HG02885 (cell line): ENCODE results near the gene SNCAIP.
A peak's percentile ranks its signal among the peaks of the same experiment; 100 is the strongest.

Experiments
- ATAC-seq: cut with Tn5 transposase; IDR thresholded peaks from one replicate; pipeline ENCODE4 v1.9.1; 2021; ENCODE audit warnings: mild to moderate bottlenecking; ENCODE audit not compliant: unreplicated experiment, poor library complexity

Gene SNCAIP

DNA sequence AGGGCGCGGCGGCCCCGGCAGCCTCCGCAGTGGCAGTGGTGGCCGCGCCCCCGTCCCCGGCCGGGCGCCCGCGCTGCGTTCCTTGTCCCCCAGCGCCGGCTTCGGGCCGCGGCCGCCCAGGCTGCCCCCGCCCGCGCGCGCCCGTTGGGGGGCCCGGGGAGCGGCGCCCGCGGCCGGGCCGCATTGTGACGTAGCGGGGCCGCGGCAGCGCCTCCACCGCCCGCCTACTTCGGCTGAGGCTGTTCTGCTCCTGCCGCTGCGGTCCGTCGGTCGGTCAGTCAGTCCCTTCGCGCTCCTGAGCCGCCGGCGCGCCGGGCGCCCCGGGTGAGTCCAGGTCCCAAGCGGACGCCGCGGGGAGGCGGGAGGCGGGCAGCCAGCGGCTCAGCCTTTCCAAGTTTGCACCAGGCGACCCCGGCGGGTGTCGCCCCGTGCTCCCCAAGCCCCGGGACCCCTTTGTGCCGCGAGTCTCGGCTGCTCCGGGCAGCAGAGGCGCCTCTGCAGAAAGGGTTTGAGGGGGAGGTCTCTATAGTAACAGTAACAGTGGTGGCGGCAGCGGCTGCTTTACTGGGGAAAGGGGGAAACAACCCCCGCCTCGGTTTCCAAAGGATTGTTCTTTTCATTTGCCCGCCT, at the start of gene SNCAIP:
Gene SNCAIP, plus strand, starts transcription at position 277 of the 630 bp plus-strand sequence. CDS start 78,898 bp downstream, outside the sequence.
- peak; percentile 72 for ATAC-seq

DNA sequence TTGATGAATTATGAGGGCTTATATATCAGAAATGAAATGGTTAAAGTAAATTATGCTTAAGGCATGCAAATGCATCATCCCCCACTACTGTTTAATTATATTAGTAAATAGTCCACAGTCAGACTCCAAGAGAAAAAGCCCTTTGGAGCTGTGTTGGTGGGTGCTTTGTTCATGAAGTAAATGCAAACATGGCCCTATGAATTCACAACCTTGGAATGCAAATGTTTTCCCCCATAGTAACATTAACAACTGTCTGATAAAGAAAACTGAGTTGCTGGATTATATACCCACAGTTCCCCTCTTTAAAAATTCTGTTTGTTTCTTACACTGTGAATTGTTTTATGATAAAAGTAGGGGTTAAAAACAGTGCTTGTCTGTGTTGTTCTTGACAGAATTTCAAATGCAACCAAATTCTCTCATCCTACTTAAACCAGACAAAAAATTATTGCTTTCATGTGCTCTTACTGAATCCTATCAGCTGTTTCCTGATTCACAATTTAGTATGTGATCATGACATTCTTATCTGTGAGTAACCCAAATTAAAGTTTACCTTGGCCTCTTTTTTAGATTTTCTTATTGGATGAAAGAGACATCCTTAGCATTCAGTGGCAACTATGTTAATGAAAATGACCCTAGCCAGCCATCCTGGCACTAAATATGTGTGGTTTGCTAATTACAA, 48.5 kb upstream of the SNCAIP start:
- ATAC-seq: no peak

- ATAC-seq: no peak
Observed at GRCh38 chr5:122264610-122265009, 47.4 kb upstream of the SNCAIP start.

- no peak for ATAC-seq
Observed at GRCh38 chr5:122267185-122267584, 44.9 kb upstream of the SNCAIP start.

GRCh38 chr5:122273696-122274095, 38.3 kb upstream of the SNCAIP start:
- ATAC-seq: no peak

GRCh38 chr5:122283592-122283991, 28.4 kb upstream of the SNCAIP start:
- no peak for ATAC-seq

DNA sequence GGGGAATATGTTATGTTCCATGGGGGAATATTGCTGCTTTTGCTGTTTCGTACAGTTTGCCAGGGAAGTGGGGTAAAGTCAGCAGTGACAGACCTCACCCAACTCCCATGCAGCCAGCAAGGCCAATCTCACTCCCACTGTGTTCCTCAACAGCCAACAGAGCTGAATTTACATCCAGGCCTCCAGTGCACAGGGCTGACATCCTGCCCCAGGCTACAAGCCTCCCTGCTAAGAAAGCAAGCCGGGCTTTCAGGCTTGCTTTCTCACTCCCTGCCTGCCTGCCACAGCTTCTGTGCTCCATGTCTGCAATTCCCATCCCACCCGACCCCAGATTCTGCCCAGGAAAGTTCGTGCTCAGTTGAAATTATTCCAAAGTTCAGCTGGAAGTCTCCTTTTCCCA, 25.5 kb upstream of the SNCAIP start:
- ATAC-seq: no peak

DNA sequence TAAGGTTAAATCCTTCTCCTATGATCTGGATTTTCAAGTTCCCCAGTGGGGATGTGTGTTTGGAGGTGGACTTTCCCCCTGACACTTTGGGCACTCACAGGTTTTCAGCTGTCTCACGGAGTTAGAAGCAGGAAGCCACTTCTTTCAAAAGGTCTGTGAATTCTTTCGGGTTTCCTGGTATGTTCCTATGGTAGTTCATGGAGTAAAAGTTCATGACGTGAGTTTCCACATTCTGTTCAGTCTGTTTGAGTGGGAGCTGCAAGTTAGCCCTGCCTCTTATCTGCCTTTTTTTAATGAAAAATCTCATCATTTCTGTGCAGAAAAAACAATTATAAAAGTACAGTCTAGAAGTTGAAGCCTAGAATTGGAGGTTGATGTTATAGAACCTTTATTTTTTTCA, 24.9 kb upstream of the SNCAIP start:
- ATAC-seq: no peak

- ATAC-seq: no peak
Observed at GRCh38 chr5:122291000-122291901, 20.8 kb upstream of the SNCAIP start.

DNA sequence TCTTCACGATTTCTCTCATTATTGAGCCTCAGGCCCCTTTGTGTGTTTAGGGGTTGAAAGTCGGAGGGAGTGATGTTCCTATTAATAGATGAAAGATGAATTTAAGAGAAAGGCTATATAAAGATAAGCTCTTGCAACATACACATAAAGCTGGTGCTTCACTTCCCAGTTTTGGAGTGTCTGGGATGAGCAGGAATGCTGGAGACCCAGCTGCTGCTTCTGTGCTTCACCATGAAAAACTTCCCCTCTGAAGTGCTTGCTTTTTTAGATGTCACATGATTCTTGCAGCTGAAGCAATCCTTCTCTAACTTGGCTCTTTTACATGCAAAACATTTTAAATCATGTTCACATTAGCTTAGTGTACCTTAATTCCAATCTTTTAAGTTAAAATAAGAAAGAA, 19.7 kb upstream of the SNCAIP start:
- no peak for ATAC-seq

- ATAC-seq: no peak
Observed at GRCh38 chr5:122295138-122295537, 16.9 kb upstream of the SNCAIP start.

GRCh38 chr5:122296871-122297270, 15.2 kb upstream of the SNCAIP start:
- ATAC-seq: no peak

- peak; percentile 91 for ATAC-seq
Observed at GRCh38 chr5:122297587-122298298, 14.3 kb upstream of the SNCAIP start.

DNA sequence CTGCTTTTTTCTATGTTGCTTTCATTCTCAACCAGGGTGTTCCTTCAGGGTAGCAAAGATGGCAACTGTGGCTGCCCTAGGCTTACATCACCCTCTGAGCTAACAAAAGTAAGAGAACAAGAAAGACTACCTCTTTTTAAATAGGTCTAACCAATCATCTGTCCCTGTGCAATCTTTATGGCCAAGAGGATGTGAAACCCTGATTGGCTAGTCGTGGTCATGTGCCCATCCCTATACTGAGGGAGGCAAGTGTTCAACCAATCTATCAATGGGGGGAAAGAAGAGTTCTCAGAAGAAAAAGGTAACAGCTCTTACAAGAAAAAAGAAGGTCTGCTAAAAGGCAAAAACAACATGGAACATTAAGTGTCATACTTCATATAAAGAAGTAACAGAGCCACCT, 11.7 kb upstream of the SNCAIP start:
- ATAC-seq: no peak

DNA sequence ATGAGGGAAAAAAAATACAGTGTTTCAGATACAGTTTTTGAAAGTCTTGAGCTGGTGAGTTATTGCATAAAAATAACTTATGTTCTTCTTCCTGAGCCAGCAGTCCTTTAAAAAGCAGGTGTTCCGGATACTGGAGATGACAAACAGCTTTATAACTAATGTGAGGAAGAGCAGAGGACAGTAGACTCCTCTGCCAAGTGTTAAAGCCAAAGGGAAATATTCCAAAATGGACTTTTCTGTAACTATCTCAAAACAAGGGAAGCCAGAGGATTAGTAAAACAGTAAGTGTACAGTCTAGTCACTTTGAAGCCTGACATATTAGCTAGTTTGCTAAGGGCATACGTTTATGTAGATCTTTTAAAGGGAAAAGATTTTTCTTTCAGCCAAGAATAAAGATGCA, 11.0 kb upstream of the SNCAIP start:
- ATAC-seq: no peak

DNA sequence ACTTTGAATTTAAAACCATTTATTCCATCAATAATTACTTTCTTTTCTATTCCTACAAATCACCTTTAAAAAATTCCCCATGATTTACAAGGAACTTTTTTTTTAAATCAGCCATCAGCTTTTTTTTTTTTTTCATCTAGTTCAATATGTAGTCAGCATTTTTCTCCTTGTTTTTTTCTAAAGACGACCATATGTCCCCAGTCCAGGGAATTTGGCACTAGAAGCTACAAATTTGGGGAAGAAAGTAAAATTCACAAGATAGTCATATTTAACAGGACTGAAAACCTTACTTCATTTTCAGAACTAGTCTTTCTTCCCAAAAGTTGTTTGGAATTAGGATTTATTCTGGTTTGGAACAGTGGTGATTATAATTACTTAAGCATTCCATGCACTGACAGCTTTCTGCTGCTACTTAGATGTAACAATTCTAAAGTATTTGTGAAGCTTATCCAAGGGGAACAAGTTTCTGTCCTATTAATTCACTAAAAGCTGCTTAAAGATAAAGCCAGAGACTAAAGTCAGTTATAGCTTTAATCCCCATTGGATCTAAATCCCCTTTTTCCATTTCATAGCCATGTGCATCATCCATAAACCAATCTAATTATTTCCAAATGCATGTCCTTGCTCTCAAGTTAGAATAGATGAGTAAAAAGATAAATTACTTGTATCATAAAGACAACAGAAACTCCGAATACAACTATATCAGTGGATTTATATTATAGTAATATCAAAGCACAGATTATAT, 7.4 kb upstream of the SNCAIP start:
- ATAC-seq: no peak

DNA sequence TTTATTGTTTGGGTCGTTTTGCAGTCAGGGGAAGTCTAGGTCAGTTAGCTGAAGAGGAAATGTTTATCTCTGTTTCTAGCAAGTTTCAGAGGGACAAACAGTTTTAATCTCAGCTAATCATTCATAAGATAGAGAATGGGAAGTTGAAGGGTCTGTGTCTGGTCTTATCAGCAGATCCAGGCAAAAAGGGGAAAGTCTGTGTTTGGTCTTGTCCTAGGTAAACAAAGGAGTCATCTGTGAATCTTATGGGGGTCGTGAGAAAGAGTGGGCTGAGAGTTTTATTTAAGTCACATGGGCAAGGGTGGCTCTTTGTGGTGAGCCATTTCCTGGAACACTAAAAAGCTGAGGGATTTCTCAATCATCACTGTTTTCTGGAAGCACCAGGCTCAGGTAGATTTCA, 5.6 kb upstream of the SNCAIP start:
- ATAC-seq: no peak

GRCh38 chr5:122310889-122311288, 1.1 kb upstream of the SNCAIP start:
- ATAC-seq: no peak

DNA sequence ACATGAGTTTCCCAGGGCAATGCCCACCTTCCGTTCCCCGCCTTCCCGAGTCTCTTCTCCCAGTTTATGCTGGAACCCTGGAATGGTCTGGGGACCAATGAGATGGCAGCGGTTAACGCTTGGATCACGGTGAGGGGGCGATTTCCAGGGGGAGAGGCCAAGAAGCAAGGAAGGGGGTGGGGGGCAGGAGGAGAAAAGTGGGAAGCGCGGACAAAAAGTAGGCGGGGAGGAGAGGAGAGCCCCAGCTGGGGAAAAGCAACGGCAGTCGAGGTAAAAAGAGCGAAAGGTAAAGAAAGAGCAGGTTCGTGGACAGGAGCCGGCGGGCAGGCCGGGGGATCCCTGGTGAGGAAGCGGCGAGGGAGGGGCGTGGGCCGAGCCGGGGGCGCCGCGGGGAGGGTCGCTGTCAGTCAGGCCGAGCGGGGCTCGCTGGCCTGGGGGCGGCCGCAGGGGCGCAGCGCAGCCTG, 508 bp upstream of the SNCAIP start:
- ATAC-seq: no peak
